WTC11 (cell line): ENCODE results near the gene TPM3.

Source experiments
- CREB1 ChIP-seq: sonication (generic); formaldehyde crosslinking; IDR thresholded peaks from 2 replicates; pipeline ENCODE4 v1.8.0; 2023; ENCODE audit warnings: mild to moderate bottlenecking, missing genetic modification reagents
- JUN ChIP-seq: sonication (generic); formaldehyde crosslinking; IDR thresholded peaks from 2 replicates; pipeline ENCODE4 v1.8.0; 2023; ENCODE audit warnings: mild to moderate bottlenecking, missing genetic modification reagents
- SP1 ChIP-seq: sonication (generic); formaldehyde crosslinking; conservative IDR thresholded peaks from 2 replicates; pipeline ENCODE4 v1.8.1; 2022; ENCODE audit warnings: missing genetic modification reagents
- TF ChIP-seq, protein P1 (sequence below): fragments of 200-600 bp; IDR thresholded peaks from 2 replicates; pipeline ENCODE4 v1.8.0; 2022; ENCODE audit warnings: antibody characterized with exemption
- TF ChIP-seq, protein P2 (sequence below): sonication (generic); formaldehyde crosslinking; IDR thresholded peaks from 2 replicates; pipeline ENCODE4 v1.8.0; 2022; ENCODE audit warnings: mild to moderate bottlenecking, missing genetic modification reagents
- TF ChIP-seq, protein P3 (sequence below): sonication (generic); formaldehyde crosslinking; IDR thresholded peaks from 2 replicates; pipeline ENCODE4 v1.8.1; 2022; ENCODE audit warnings: low read depth, mild to moderate bottlenecking, moderate library complexity, missing genetic modification reagents, borderline replicate concordance
- TF ChIP-seq, protein P4 (sequence below): sonication (generic); formaldehyde crosslinking; IDR thresholded peaks from 2 replicates; pipeline ENCODE4 v1.8.1; 2022; ENCODE audit warnings: missing genetic modification reagents, borderline replicate concordance
- TF ChIP-seq, protein P5 (sequence below): sonication (generic); formaldehyde crosslinking; IDR thresholded peaks from 2 replicates; pipeline ENCODE4 v1.8.0; 2022; ENCODE audit warnings: mild to moderate bottlenecking, missing genetic modification reagents
- TF ChIP-seq, protein P6 (sequence below): sonication (generic); formaldehyde crosslinking; IDR thresholded peaks from 2 replicates; pipeline ENCODE4 v1.8.1; 2023; ENCODE audit warnings: mild to moderate bottlenecking, missing genetic modification reagents, moderate library complexity
- TF ChIP-seq, protein P7 (sequence below): sonication (generic); formaldehyde crosslinking; IDR thresholded peaks from 2 replicates; pipeline ENCODE4 v1.8.0; 2022; ENCODE audit warnings: mild to moderate bottlenecking, missing genetic modification reagents

DNA sequence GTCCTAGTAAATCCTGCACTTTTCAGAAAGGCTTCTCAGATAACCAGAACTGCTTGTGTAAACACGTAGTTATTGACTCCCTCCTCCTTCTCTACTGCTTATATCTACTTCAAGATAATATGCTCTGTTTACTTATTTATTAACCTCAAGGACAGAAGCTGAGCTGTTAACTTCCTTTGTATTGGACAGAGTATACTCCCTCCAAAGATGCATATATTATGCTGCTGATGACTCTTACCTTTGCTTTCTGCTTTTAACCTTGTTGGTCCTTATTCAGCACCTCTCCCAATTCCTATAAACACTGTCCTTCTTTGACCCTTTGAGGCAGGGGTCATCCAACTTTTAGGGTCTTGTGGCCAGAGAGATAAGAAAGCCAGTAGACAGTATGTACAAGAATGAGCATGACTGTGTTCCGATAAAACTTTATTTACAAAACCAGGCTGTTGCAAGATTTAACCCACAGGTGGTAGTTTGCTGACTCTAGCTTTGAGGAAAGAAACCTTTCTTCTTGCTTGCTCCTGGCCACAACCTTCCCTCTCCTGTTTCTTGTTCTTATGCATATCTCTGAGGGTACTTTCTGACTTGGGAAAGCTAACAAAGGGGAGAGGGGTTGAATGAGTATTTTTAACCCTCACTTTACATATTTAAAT, 4.9 kb downstream of the TPM3 start:
- TF ChIP-seq, protein P1, sequence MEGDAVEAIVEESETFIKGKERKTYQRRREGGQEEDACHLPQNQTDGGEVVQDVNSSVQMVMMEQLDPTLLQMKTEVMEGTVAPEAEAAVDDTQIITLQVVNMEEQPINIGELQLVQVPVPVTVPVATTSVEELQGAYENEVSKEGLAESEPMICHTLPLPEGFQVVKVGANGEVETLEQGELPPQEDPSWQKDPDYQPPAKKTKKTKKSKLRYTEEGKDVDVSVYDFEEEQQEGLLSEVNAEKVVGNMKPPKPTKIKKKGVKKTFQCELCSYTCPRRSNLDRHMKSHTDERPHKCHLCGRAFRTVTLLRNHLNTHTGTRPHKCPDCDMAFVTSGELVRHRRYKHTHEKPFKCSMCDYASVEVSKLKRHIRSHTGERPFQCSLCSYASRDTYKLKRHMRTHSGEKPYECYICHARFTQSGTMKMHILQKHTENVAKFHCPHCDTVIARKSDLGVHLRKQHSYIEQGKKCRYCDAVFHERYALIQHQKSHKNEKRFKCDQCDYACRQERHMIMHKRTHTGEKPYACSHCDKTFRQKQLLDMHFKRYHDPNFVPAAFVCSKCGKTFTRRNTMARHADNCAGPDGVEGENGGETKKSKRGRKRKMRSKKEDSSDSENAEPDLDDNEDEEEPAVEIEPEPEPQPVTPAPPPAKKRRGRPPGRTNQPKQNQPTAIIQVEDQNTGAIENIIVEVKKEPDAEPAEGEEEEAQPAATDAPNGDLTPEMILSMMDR, result no peak
- TF ChIP-seq, protein P2, sequence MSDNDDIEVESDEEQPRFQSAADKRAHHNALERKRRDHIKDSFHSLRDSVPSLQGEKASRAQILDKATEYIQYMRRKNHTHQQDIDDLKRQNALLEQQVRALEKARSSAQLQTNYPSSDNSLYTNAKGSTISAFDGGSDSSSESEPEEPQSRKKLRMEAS (CRISPR knock-in tag), result 0 out of 2 replicates have a peak, but pooled peaks have one; percentile 48
- TF ChIP-seq, protein P3, sequence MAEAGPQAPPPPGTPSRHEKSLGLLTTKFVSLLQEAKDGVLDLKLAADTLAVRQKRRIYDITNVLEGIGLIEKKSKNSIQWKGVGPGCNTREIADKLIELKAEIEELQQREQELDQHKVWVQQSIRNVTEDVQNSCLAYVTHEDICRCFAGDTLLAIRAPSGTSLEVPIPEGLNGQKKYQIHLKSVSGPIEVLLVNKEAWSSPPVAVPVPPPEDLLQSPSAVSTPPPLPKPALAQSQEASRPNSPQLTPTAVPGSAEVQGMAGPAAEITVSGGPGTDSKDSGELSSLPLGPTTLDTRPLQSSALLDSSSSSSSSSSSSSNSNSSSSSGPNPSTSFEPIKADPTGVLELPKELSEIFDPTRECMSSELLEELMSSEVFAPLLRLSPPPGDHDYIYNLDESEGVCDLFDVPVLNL (CRISPR knock-in tag), result no peak
- TF ChIP-seq, protein P4, sequence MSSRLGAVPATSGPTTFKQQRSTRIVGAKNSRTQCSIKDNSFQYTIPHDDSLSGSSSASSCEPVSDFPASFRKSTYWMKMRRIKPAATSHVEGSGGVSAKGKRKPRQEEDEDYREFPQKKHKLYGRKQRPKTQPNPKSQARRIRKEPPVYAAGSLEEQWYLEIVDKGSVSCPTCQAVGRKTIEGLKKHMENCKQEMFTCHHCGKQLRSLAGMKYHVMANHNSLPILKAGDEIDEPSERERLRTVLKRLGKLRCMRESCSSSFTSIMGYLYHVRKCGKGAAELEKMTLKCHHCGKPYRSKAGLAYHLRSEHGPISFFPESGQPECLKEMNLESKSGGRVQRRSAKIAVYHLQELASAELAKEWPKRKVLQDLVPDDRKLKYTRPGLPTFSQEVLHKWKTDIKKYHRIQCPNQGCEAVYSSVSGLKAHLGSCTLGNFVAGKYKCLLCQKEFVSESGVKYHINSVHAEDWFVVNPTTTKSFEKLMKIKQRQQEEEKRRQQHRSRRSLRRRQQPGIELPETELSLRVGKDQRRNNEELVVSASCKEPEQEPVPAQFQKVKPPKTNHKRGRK (CRISPR knock-in tag), result no peak
- TF ChIP-seq, protein P5, sequence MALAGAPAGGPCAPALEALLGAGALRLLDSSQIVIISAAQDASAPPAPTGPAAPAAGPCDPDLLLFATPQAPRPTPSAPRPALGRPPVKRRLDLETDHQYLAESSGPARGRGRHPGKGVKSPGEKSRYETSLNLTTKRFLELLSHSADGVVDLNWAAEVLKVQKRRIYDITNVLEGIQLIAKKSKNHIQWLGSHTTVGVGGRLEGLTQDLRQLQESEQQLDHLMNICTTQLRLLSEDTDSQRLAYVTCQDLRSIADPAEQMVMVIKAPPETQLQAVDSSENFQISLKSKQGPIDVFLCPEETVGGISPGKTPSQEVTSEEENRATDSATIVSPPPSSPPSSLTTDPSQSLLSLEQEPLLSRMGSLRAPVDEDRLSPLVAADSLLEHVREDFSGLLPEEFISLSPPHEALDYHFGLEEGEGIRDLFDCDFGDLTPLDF, result no peak
- TF ChIP-seq JUN (CRISPR knock-in tag) (no peak), SP1 (CRISPR knock-in tag) (no peak), CREB1 (CRISPR knock-in tag) (no peak)
- TF ChIP-seq, protein P6, sequence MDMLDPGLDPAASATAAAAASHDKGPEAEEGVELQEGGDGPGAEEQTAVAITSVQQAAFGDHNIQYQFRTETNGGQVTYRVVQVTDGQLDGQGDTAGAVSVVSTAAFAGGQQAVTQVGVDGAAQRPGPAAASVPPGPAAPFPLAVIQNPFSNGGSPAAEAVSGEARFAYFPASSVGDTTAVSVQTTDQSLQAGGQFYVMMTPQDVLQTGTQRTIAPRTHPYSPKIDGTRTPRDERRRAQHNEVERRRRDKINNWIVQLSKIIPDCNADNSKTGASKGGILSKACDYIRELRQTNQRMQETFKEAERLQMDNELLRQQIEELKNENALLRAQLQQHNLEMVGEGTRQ, result no peak
- TF ChIP-seq, protein P7, sequence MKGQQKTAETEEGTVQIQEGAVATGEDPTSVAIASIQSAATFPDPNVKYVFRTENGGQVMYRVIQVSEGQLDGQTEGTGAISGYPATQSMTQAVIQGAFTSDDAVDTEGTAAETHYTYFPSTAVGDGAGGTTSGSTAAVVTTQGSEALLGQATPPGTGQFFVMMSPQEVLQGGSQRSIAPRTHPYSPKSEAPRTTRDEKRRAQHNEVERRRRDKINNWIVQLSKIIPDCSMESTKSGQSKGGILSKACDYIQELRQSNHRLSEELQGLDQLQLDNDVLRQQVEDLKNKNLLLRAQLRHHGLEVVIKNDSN, result no peak
